ENCODE data around the gene SLC40A1. TPM values are rescaled to one million over a fixed set of nuclear protein-coding genes. Genes with fewer than 3 reads are reported as not detected.

The SLC40A1 gene
- total RNA-seq, 4 donors from 2014 or later: 34.8 to 227 (median 108) TPM

DNA sequence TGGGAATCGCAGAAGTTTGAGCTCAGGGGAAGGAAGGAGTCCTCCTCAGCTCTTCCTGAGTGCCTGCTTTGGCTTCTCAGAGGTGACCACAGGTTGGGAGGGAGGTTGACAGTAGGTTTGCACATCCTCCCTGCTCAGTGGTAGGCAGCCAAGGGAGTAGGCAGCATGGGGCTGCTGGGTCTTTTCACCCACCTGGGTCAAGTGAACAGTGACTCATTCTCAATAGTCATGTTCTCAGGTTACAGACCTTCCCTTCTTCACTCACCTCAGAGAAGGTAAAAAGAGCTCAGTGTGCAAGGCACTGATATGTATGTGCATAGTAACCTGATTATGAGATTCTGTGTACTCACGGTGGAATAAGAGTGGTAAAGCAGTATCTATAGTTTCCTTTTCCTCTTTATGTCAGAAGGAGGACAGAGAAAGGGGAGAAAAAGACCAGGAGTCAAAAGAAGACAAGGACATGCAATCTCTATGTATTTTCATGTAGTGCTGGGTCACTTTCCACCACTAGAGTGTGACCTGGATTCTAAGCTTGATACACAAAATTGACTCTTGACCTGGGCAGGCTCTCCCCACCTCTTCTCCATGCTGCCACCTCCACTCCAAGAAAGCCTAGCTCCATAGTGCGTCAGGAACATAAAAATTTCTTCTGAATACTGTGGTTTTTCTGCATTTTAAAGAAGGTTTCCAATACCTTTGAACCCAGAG is 44.2 kb upstream of the SLC40A1 start:
- DNase-seq (ENCODE audit: low spot score) (no peak), ATAC-seq (ENCODE audit: low FRiP score) (no peak)
- TF ChIP-seq, protein P1, sequence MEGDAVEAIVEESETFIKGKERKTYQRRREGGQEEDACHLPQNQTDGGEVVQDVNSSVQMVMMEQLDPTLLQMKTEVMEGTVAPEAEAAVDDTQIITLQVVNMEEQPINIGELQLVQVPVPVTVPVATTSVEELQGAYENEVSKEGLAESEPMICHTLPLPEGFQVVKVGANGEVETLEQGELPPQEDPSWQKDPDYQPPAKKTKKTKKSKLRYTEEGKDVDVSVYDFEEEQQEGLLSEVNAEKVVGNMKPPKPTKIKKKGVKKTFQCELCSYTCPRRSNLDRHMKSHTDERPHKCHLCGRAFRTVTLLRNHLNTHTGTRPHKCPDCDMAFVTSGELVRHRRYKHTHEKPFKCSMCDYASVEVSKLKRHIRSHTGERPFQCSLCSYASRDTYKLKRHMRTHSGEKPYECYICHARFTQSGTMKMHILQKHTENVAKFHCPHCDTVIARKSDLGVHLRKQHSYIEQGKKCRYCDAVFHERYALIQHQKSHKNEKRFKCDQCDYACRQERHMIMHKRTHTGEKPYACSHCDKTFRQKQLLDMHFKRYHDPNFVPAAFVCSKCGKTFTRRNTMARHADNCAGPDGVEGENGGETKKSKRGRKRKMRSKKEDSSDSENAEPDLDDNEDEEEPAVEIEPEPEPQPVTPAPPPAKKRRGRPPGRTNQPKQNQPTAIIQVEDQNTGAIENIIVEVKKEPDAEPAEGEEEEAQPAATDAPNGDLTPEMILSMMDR (IDR thresholded peaks at IDR 0.05): no peak

DNA sequence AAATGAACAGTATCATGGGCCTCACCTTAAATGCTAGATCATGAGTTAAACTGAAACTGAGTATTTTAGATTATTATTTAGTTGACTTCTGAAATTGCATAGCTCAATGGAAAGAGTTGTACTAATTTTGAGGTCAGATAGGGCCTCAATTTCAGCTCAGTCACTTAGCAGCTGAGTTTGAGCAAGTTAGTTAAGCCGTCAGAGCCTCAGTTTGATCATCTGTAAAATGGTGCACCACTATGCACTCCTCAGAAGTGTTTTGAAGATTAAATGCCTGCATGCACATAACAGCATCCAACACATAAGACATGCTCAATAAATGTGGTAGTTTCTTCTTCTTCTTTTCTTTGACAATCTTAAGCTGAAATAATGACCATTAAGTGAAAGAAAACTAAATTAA is 42.5 kb upstream of the SLC40A1 start:
- ATAC-seq (ENCODE audit: low FRiP score): no peak
- TF ChIP-seq, protein P1 (IDR thresholded peaks at IDR 0.05): no peak
- no peak for DNase-seq (ENCODE audit: low spot score)

DNA sequence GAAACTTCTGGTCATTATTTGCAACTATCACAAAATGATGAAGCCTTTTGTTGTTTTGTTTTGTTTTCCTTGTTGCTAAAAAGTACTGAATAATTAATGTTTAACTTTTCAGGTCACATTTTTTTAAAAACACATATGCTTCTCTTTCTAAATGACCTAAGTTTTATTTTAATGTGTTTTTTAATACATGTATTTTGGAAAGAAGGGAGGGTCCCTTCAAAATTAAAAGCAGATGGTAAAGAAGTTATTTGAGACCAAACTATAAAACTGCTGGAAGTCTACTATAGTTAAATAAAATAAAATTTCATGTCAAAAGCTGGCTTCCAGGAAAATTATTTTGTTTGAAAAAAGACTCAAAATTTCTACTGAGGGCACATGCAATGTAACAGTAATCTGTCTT is 41.2 kb upstream of the SLC40A1 start:
- ATAC-seq (ENCODE audit: low FRiP score) (no peak), DNase-seq (ENCODE audit: low spot score) (no peak)
- TF ChIP-seq, protein P1 (IDR thresholded peaks at IDR 0.05): no peak

- no peak for DNase-seq (ENCODE audit: low spot score)
- TF ChIP-seq, protein P1 (IDR thresholded peaks at IDR 0.05): no peak
Observed at GRCh38 chr2:189618197-189618596, 37.6 kb upstream of the SLC40A1 start.

GRCh38 chr2:189614585-189614984 is 34.0 kb upstream of the SLC40A1 start:
- ATAC-seq (ENCODE audit: low FRiP score): no peak
- TF ChIP-seq, protein P1 (IDR thresholded peaks at IDR 0.05): no peak

More at GRCh38 chr2:189618197-189618596, 37.6 kb upstream of the SLC40A1 start:
- ATAC-seq (ENCODE audit: low FRiP score): no peak

GRCh38 chr2:189613650-189614420 is 33.2 kb upstream of the SLC40A1 start:
- DNase-seq (ENCODE audit: low spot score) (no peak), ATAC-seq (ENCODE audit: low FRiP score) (no peak)
- TF ChIP-seq, protein P1 (IDR thresholded peaks at IDR 0.05): no peak

More at GRCh38 chr2:189614585-189614984, 34.0 kb upstream of the SLC40A1 start:
- no peak for DNase-seq (ENCODE audit: low spot score)
